HEK293T (cell line): ENCODE results near the gene FAM240A.

ENCODE experiments used
- CTCF ChIA-PET: fragments of 350-600 bp; formaldehyde crosslinking; extraction: SDS; loops from one replicate; lab custom pipeline; 2021; ENCODE audit warnings: antibody characterized with exemption, inconsistent platforms; lab: Yijun Ruan, JAX
- POLR2A ChIA-PET: fragments of 350-600 bp; formaldehyde crosslinking; extraction: SDS; loops from one replicate; lab custom pipeline; 2020; ENCODE audit warnings: antibody characterized with exemption, inconsistent platforms; lab: Yijun Ruan, JAX
- DNase-seq: peaks from one replicate; pipeline ENCODE4 v3.0.0; 2012; ENCODE audit warnings: mixed read lengths; ENCODE audit errors: extremely low spot score
- ARNT ChIP-seq: fragments of 450-650 bp; IDR thresholded peaks from 2 replicates; pipeline ENCODE4 v1.6.1; 2017; ENCODE audit warnings: mild to moderate bottlenecking
- BHLHE40 ChIP-seq: fragments of 450-650 bp; IDR thresholded peaks from 2 replicates; pipeline ENCODE4 v1.6.1; 2016; ENCODE audit warnings: mild to moderate bottlenecking, moderate library complexity, borderline replicate concordance
- CTBP1 ChIP-seq: fragments of 450-650 bp; IDR thresholded peaks from 2 replicates; pipeline ENCODE4 v1.6.1; 2016; ENCODE audit warnings: borderline replicate concordance
- ELF4 ChIP-seq: fragments of 450-650 bp; IDR thresholded peaks from 2 replicates; pipeline ENCODE4 v1.6.1; 2017; ENCODE audit warnings: antibody characterized with exemption
- FOXA1 ChIP-seq: fragments of 450-650 bp; IDR thresholded peaks from 2 replicates; pipeline ENCODE4 v1.6.1; 2016; ENCODE audit warnings: mild to moderate bottlenecking
- FOXK2 ChIP-seq: fragments of 450-650 bp; IDR thresholded peaks from 2 replicates; pipeline ENCODE4 v1.6.1; 2016; ENCODE audit warnings: mild to moderate bottlenecking
- FOXM1 ChIP-seq: fragments of 450-650 bp; IDR thresholded peaks from 2 replicates; pipeline ENCODE4 v1.6.1; 2017; ENCODE audit warnings: mild to moderate bottlenecking, borderline replicate concordance
- HDGF ChIP-seq: fragments of 450-650 bp; IDR thresholded peaks from 2 replicates; pipeline ENCODE4 v1.6.1; 2017; ENCODE audit warnings: antibody characterized with exemption, borderline replicate concordance
- L3MBTL2 ChIP-seq: fragments of 450-650 bp; conservative IDR thresholded peaks from 2 replicates; pipeline ENCODE4 v1.6.1; 2016; ENCODE audit warnings: mild to moderate bottlenecking
- LEF1 ChIP-seq: fragments of 450-650 bp; IDR thresholded peaks from 2 replicates; pipeline ENCODE4 v1.6.1; 2017; ENCODE audit warnings: mild to moderate bottlenecking, borderline replicate concordance
- NFRKB ChIP-seq: fragments of 450-650 bp; IDR thresholded peaks from 2 replicates; pipeline ENCODE4 v1.6.1; 2016; ENCODE audit warnings: mild to moderate bottlenecking, moderate library complexity
- PKNOX1 ChIP-seq: fragments of 450-650 bp; IDR thresholded peaks from 2 replicates; pipeline ENCODE4 v1.6.1; 2016
- SP1 ChIP-seq: fragments of 450-650 bp; IDR thresholded peaks from 2 replicates; pipeline ENCODE4 v1.6.1; 2017
- SUZ12 ChIP-seq: fragments of 450-650 bp; IDR thresholded peaks from 2 replicates; pipeline ENCODE4 v1.6.1; 2016; ENCODE audit warnings: mild to moderate bottlenecking
- TARDBP ChIP-seq: fragments of 450-650 bp; IDR thresholded peaks from 2 replicates; pipeline ENCODE4 v1.6.1; 2016
- ZNF384 ChIP-seq: fragments of 450-650 bp; IDR thresholded peaks from 2 replicates; pipeline ENCODE4 v1.6.1; 2016

FAM240A gene

GRCh38 chr3:46640927-46641326, 28.6 kb downstream of the FAM240A start:
- TF ChIP-seq HDGF (no peak), ARNT (no peak), PKNOX1 (no peak), SUZ12 (no peak), BHLHE40 (no peak), SP1 (no peak)
- no peak for DNase-seq
- ChIA-PET CTCF (interaction anchor here (1.5 kb wide), 1 partner anchor 11 kb away, joined by 4 read pairs; no protein-coding TSS in a partner anchor), POLR2A (no interaction called here)

GRCh38 chr3:46642971-46643370, 30.6 kb downstream of the FAM240A start:
- TF ChIP-seq SP1 (no peak), BHLHE40 (no peak), LEF1 (no peak), FOXA1 (no peak), SUZ12 (no peak), PKNOX1 (no peak), FOXM1 (no peak)
- POLR2A ChIA-PET, result no interaction called here
- CTCF ChIA-PET, result no interaction called here
- no peak for DNase-seq

GRCh38 chr3:46643701-46644100, 31.4 kb downstream of the FAM240A start:
- ChIA-PET CTCF (no interaction called here), POLR2A (no interaction called here)
- DNase-seq, result no peak
- no peak for TF ChIP-seq FOXM1

- TF ChIP-seq CTBP1 (no peak), PKNOX1 (no peak), HDGF (no peak)
- DNase-seq, result no peak
- CTCF ChIA-PET, result no interaction called here
- POLR2A ChIA-PET, result no interaction called here
These were observed 34.4 kb downstream of the FAM240A start for GRCh38 chr3:46646700-46647099.

GRCh38 chr3:46648096-46648495, 35.8 kb downstream of the FAM240A start:
- POLR2A ChIA-PET, result no interaction called here
- CTCF ChIA-PET, result no interaction called here
- DNase-seq, result no peak
- no peak for TF ChIP-seq FOXK2
- no peak for TF ChIP-seq NFRKB
- TF ChIP-seq ELF4, result no peak
- no peak for TF ChIP-seq ZNF384
- TF ChIP-seq SUZ12, result no peak
- TF ChIP-seq BHLHE40, result no peak
- no peak for TF ChIP-seq HDGF
- TF ChIP-seq FOXA1, result no peak
- no peak for TF ChIP-seq LEF1
- TF ChIP-seq TARDBP, result no peak
- TF ChIP-seq PKNOX1, result no peak
- no peak for TF ChIP-seq SP1
- TF ChIP-seq L3MBTL2, result no peak
- no peak for TF ChIP-seq CTBP1

- no peak for DNase-seq
- TF ChIP-seq SUZ12 (no peak), BHLHE40 (no peak), FOXM1 (no peak), LEF1 (no peak), CTBP1 (no peak), ELF4 (no peak), FOXA1 (no peak), PKNOX1 (no peak), TARDBP (no peak)
- CTCF ChIA-PET, result no interaction called here
- POLR2A ChIA-PET, result no interaction called here
These were observed 37.1 kb downstream of the FAM240A start for GRCh38 chr3:46649436-46649835.
